ENCODE data around the gene SPAG7.

The SPAG7 gene

DNA sequence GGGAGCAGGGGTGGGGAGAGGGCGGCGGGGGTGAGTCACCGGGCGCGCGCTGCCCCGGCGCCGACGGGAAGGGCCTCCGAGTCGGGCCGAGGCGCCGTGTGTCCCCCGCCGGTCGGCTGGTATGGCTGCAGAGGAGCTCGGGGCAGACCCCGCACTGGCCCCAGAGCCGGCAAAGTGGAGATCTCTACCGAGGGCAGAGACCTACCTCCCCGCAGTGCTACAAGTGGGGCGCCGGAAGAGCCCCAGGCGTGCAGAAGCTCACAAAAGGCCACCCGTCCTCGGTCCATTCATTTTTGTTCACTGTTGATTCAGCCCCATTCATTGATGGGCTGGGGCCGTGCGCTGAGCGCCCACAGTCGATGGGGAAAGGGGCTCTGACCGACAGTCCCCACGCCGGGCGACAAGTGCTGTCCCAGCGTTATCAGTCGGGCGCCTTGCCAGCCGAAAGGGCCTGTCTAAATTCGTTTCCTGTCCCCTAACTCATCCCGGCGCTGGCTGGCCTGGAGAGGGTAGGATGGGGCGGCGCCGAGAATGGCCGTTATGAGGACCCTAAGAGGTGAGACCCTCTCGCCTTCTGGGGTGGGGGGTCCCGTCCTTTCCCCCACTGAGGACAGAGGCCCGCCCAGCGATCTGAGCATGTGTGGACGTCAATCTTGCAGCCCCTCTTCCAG, 17.4 kb downstream of the SPAG7 start:
- DNase-seq (ENCODE audit: low spot score): no peak

DNA sequence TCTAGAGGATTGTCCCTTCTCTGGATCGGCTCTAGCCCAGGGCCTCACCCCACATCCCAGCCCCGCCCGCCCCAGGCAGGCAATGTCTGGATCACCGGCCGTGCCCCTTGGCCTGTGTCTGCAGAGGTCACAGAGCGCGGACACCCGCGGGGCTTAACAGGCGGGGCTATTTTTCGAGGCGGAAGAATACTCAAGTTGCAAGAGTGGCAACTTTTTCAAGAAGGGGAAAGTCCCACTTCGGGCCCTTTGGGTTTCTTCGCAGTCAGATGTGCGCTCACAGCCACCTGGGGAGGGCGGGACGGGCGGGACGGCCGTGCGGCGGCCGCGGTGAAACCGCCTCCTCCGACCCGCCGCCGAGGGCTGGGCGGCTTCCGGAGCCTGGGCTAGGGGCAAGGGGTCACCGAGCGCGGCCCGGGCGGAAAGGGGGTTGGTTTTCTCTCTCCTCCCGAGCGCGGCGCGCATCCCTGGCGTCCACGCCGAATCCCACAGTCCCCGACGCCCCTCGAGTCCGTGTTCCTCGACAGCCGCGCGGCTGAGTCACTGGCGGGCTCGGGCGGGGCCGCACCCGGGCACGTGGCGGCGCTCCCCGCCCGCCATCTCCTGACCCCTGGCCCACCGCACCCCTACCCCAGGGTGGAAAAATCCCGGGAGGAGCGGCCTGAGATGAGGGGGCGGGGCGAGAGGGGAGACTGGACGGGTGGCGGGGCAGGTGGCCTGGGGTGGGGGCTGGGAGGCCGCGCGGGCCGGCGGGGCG, 18.1 kb downstream of the SPAG7 start:
- peak; percentile 88 for DNase-seq (ENCODE audit: low spot score)

DNA sequence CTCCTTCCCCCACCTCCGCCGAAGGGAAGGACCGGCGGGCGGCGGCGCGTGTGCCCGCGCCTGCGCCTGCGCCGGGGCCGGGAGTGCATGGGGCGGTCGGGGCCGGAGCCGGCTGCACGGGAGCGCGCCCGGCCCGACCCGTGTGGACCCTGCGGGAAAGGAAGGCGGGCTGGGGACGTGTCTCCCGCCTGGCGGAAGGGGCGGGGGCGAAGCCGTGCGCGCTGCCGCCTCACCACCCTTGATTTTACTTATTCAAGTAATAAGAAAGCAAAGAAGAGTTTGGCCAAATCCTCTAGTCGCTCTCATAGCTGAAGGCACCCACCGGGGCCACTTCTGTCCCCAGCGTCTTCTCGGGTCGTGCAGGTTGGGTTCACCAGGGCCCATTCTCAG, 18.7 kb downstream of the SPAG7 start:
- DNase-seq (ENCODE audit: low spot score): peak; percentile 92

DNA sequence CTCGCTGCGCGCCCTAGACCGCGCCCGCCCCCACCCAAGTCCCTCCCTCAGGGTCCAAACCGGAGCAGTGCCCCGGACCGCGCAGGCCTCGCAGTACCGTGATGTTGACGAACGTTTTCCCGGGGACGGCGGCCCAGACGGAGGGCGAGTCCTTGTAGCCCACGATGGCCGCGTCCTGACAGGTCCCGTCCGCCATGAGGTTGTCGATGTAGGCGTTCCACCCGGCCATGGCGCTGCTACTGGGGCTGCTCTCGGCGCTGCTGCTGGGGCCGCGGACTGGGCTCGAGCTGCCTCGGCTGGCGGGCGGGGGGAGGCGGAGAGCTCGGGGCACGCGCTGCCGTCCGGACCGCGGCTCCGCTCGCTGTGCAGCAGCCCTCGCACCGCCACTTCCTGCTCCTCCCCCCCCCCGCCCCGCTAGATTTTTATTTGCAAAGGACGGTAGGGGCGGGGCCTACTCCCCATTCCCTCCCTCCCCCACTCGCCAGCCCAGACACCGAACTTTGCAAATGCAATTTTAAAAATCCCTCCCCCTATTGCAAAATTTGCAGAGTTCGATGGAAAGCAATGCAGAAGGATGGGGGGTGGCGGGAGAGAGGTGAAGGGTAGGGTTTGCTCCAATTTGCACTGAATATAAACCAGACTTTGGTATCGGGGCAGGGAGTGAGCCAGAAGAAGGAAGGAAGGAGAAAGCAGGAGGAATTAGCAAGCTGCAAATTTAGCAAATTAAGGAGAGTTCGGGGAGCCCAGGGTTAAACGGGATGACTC, 19.3 kb downstream of the SPAG7 start, which contains the start of gene PFN1:
TSS of gene PFN1 (minus strand) at position 365 of the 765 bp plus-strand sequence. CDS start at position 229, 136 bp downstream.
- DNase-seq (ENCODE audit: low spot score): peak; percentile 89

DNA sequence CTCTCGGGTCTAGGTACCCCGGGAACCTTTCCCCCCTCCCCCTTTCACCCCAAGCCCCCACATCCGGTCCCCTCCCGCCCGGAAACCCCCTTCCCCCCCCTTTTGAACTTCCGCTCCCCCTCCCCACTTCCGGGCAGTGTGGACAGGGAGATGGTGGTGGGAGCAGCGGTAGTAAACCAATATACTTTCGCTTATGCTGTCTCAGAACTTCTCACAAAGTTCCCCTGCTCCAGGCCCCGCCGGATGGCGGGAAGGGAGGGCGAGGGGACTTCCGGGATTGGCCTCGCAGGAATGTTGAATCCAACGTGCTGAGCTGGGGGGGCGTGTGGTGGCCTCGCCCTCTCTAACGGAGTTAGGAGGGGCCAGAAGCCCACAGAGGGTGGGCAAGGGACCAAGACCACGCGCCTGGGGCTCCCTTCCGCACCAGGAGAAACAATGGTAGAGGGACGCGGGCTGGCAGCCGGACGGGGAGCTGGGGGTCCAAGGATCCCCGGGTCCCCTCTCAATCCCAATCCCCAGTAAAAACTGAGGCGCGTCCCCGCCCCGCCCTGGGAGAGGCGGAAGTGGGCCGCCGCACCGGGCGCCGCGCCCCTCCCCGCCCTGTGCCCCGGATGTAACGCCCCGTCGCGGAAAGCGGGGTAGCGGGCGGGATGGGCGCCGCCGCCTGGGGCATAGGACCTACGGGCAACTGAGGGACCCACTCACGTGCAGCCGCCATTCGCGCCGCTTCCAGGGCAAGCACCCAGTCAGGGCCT, 20.0 kb downstream of the SPAG7 start:
- DNase-seq (ENCODE audit: low spot score): peak; percentile 72

DNA sequence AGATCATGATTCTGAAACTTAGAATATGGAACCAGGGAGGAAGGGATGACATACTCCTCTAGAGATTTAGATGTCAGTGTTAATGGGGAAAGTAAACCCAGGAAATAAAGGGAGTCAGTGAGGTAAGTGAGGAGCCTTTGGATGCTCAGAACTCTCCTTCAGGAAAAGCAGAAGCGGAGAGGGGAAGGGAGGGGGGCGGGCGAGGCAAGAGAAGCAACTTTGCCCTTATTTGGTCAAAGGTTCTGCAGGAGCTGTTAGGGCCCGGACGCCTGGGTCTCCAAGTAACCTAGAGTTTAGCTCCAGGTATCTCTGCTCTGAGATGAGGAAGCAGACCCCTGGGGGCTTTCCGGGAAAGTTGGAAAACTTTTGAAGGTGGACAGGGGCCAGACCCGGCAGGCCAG, 20.6 kb downstream of the SPAG7 start:
- DNase-seq (ENCODE audit: low spot score): no peak

DNA sequence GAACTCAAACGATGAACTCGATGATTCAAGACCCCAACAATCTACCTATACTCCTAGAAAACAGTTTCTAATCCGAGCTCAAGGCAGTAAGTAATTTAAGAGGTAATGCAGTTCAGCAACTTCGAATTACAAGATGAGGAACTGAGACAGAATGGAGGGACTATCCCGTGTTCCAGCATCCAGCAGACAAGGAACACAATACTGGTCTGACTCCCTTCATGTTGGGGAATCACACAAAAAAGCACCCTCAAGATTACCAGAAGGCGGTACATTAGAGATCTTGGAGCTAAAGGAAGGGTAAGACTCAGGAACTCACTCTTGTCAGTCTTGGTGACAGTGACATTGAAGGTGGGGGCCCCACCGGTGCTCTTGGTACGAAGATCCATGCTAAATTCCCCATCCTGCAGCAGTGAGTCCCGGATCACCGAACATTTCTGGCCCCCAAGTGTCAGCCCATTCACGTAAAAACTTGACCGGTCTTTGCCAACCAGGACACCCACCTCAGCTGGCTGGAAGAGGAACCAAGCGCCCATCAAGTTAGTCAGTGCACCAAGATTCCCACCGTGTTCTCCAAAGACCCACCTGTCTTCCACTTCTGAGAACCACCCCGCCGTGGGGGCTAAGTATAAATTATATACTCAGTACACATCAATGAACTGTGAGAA, 21.2 kb downstream of the SPAG7 start:
- no peak for DNase-seq (ENCODE audit: low spot score)

DNA sequence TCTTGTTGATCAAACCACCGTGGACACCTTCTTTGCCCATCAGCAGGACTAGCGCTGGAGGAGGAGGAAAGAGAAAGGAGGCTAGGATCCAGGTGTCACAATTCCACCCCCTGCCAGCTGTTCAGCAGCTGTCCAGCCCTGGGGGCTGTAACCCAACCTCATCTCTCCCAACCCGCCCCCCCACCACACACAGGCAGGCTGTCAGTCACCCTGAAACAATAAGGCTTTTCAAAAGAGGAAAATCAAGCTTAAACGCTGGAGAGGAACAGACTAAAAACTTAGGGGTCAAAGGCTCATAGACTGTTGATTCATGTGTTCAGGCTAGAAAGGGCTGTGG, 21.7 kb downstream of the SPAG7 start:
- no peak for DNase-seq (ENCODE audit: low spot score)

DNA sequence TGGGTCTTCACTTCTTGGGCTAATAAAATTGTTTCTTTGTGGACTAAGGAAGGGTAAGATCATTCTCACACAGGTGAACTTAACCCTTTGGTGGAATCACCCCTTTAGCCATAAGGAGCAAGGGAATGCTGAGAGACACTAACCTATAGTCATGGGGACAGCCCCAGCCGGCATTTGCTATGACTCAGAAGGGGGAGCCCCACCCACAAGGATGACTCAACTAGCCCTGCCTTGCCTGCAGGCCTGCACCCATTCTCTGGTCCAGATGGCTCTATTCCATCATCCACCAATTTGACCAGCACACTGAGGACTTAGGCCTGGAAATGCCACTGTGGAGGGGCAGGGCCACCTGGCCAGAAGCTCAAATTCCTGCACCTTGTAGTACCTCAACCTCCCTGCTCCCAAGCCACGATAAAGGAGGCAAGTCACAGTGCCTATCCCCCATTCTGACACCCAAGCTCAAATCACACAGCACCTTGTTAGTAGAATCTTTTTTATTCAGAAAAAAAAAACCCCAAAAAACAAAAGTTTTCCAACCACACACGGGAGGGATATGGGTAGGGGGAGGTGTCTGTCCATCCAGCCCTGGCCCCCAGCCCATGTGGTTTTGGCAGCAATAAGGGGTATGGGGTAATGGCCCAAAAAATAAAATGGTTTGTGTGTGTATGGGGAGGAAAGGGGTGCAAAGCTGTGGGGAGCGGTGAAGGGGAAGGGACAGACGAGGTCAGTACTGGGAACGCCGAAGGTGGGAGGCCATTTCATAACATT, 22.3 kb downstream of the SPAG7 start:
- peak; percentile 95 for DNase-seq (ENCODE audit: low spot score)

DNA sequence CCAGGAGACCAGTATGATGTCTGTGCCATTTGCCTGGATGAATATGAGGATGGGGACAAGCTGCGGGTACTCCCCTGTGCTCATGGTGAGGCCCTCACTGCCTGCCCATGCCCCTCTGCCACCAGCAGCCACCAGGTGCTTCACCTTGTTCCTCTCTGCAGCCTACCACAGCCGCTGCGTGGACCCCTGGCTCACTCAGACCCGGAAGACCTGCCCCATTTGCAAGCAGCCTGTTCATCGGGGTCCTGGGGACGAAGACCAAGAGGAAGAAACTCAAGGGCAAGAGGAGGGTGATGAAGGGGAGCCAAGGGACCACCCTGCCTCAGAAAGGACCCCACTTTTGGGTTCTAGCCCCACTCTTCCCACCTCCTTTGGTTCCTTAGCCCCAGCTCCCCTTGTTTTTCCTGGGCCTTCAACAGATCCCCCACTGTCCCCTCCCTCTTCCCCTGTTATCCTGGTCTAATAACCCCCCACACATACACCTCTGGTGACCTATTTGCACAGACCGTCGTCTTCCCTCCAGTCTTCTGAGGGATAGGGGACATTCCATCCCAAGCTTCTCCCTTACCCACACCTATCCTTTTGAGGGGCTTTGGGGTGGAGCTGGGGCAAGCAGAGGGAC, 23.0 kb downstream of the SPAG7 start:
- peak; percentile 26 for DNase-seq (ENCODE audit: low spot score)

DNA sequence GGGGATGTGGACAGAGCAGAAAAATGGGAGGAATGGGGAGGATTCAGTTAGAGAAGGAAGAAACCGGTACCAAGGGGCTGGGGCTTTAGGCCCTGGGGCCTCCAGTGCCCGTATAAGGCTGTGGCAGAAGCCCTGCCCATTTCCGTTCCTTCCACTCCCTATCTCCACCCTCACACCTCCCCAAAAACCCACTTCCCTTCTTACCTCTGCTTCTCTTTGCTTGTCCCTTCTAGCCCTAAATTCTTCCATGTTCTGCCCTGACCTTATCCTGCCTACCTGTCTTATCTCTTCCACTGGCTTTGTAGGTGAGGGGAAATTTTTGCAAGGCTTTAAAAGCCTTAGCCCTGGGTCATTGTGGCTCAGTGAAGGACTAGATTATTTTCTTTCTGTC, 23.5 kb downstream of the SPAG7 start:
- DNase-seq (ENCODE audit: low spot score): no peak

DNA sequence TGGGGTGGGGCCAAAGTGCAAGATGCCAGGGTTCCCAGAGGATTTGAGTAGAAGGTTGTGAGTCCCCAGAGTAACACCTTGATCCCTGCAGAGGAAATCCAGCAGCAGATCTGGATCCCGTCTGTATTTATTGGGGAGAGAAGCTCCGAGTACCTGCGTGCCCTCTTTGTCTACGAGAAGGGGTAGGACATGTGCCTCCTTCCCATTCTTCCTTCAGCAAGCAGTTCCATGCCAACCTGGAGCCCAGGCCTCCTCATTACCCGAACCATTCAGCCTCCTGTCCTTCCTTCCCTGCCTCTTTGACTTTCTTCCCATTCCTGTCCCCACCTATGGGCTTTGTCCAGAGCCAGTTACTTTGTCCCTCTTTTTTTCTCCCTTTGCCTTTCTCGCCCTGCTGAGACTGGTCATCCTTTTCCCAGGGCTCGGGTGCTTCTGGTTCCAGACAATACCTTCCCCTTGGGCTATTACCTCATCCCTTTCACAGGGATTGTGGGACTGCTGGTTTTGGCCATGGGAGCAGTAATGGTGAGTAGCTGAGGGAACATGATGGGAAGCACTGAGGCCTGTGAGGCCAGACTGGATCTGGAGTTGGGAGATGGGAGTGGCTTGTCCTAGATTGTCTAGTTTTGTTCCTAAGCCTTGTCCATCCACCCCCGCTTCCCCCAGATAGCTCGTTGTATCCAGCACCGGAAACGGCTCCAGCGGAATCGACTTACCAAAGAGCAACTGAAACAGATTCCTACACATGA, 24.7 kb downstream of the SPAG7 start:
- DNase-seq (ENCODE audit: low spot score): no peak

DNA sequence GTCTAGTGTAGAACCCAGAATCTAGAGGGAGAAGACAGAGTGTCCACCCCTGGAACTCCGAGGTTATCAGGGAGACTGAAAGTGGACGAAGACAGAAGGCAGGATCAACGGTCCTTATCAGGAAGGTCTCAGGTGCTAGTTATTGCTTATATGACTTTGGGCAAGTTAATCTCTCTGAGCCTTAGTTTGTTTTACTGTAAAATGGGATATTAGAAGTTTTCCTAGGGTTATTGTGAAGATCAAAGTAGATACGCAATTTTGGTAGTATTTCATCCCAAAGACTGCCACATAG, 26.4 kb downstream of the SPAG7 start:
- no peak for DNase-seq (ENCODE audit: low spot score)

DNA sequence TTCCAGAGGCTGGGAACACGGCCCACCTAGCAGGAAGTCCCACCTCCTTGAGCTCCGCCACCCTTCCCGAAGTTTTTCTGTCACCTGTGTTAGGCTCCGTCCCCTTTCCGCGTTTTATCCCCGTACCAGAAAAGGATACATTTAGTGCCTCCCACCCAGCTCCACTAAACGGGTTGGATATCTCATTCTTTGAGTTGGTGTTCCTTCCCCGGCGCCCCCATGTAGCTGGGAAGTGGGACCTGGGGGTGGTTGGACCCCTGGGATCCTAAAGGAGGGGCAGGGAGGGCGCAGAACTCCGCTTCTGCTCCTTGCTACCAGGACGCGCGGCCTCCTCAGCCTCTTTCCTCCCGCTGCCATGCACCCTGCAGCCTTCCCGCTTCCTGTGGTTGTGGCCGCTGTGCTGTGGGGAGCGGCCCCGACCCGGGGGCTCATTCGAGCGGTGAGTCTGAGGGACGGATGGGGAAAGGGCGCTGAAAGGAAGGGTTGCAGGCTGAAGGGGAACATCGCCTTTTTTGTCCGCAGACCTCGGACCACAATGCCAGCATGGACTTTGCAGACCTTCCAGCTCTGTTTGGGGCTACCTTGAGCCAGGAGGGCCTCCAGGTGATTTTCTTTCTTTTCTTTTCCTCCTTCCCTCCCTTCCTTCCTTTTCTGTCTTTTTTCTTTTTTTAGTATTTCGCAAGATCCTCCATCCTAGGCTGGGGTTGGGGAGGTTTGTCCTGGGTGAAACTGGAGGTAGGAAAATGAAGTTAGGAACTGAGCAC, 26.9 kb downstream of the SPAG7 start:
- peak; percentile 92 for DNase-seq (ENCODE audit: low spot score)

DNA sequence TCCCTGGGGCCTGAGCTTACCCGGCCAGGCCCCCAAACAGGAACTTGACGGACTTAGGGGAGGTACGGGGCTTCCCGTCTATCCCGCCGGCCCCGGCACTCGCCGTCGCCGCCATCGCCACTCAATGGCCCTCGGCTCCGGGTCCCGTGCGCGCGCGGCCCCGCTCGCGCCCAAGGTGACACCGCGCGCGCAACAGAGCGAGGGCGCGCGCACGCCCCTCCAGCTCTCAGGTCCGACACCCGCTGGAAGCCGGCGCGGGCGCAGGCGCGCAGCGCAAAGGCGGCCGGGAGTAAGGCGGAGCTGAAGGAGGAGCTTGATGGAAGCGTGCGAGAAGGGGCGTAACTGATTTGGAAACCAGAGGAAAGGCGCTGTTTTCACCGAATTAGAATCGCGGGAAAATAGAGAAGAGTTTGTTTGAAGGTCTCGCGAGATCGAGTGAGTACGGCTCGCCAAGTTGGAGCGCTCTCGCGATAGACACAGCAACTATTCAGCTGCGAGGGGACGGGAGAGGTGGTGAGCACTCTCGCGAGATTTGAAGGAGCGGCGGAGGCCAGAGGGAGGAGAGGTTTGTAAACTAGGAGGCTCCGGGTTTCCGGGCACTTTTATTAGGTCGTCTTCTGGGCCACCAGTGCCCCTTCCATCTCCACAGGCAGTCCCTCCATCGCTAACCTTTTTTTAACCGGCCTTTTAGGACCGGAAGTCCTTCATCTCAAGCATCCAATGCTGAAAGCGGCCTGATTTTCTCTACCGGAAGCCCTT, 27.6 kb downstream of the SPAG7 start, which contains the start of the genes RNF167 and SLC25A11:
TSS of gene RNF167 (plus strand) at position 473 of the 759 bp plus-strand sequence. CDS start 642 bp downstream, outside the sequence.
TSS of gene SLC25A11 (minus strand) at position 251 of the 759 bp plus-strand sequence. CDS start at position 115, 136 bp downstream.
- DNase-seq (ENCODE audit: low spot score): peak; percentile 99

DNA sequence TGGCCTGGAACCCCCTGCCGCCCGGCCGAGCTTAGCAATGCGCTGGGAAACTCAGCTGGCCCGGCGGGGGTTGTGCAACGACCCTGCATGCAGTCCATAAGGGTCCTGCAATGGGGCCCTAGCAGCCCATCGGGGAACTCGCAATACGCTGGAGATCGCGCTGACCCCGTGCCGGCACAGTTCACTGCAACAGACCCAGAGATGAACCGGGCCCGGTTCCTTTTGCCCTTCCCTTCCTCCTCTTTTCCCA, 28.1 kb downstream of the SPAG7 start:
- no peak for DNase-seq (ENCODE audit: low spot score)

DNA sequence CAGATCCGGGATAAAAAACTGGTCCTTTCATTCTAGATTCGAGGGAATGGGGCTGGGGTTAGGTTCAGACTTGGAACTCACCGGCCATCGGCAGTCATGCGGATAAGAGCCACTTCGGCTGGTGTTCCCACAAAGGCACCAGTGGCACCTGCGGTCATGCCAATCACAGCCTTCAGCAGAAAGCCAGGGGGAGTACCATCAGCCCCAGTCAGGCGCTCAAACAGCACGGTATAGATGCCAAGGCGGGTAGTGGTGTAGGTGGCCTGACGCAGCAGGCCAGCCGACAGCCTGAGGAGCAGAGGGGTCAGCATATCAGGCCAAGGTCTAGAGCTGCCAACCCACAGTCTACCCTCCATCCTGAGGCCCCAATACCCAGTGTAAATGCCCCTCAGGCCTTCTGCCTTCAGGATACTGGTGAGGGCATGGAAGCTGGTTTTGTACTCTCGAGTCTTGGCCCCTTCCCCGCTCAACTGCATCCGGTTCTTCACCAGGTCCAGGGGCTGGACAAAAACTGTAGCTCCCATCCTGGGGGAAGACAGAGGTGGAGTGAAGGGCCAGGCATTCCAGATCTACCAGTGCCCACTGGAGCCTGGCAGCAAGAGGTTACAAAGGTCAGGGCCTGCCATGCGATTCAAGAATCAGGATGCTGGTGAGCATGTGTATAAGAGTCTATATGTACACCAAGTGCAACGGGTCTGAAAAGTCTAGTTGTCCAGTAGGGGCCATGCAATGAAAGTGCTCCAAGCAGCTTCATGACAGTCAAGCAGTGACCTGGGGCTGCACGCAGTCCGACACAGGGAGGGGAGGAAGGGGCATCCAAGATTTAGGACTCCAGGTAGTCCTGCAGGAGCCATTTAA, 28.7 kb downstream of the SPAG7 start:
- peak; percentile 26 for DNase-seq (ENCODE audit: low spot score)
